Kidney glomerular epithelial cell (primary cell): ENCODE data around the gene CACNA2D1.

ENCODE experiments used
- DNase-seq: peaks from one replicate; lab custom pipeline; 2025; lab: John Stamatoyannopoulos, UW

The CACNA2D1 gene

DNA sequence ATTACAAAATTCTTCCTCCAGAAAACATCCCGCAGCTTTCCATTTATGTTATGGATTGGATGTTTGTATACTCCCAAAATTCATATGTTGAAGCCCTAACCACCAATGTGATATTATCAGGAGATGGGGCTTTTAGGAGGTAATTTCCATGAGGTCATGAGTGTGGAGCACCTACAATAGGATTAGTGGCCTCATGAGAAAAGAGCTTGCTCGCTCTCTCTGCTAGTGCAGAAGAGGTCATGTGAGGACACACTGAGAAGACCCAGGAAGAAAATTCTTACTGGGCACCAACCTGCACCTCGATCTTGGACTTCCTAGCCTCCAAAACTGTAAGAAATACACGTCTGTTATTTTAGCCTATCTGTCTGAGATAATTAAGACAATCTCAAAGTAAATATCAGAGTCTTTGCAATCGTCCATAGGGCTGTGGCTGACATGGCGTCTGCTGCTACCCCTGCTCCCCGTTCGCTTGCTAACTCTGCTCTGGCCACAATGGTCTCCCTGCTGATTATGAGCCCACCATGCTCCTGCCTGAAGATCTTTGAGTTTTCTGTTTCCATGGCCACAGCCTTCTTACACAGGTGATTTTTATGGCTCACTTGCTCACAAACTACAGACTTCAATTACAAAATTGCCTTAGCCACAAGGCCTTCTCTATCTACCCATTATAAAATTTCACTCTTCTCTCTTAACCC, 333.3 kb downstream of the CACNA2D1 start:
- DNase-seq, result no peak

DNA sequence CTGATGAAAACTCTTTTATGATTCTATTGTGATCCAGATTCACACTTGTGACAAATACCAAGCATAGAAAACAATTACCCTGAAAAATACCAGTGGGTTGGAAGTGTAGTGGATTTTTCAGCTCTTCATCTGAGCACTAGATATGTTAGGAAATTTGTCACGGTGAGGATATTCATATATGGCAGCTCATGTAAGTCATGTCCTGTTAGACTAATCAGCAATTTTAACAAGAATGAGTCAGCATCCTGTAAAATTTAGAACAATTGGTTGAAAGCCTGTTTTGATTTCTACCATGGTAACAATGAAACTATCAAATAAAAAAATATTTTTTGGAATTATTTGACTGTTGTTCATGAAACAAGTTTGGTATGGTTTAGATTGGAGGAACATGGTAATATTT, 334.3 kb downstream of the CACNA2D1 start:
- DNase-seq, result no peak

DNA sequence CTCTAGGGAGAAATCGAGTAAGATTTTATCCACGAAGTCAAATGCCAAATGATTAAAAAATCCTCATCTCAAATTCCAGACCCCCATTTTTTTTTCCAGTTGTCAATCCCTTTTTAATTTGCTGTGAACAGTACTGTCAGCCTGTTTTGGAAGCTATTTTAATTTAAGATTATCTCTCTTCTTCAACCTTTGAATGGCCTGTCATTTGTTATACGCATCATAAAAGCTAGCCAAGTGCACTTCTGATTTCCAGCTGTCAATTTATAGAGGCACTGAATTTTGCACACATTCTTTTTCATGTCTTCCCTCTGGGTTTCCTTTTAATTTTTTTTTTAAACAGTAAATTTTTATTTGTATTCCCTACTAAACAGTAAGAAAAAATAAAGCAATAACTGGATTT, 337.4 kb downstream of the CACNA2D1 start:
- no peak for DNase-seq

- no peak for DNase-seq
Observed at GRCh38 chr7:82105463-82105862, 338.1 kb downstream of the CACNA2D1 start.

- no peak for DNase-seq
Observed at GRCh38 chr7:82098414-82098813, 345.2 kb downstream of the CACNA2D1 start.

DNA sequence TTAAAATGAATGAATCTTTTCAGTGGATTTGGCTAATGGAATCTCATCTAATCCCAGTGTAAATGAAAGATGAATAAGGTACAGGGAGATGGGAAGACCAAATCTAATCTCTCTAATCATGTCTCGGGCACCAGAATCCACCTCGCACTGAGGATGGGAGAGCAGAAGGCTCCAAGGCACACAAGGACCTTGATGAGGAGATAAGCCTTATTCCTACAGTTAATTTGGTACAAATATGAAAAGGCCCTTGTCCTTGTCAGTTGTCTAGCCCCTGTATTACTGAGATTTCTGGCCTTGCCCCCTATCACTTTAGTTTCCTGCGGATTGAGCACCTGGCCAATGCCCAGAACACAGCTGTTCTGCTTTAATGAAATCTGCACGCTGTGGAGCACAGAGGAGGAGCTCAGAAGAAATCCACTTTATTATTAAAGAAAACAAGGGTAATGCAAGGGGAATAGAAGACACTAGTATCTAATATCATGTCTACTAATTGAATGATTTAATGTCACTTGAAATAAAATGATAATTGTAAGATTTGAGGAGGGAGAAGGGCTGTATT, 352.4 kb downstream of the CACNA2D1 start:
- DNase-seq, result no peak

DNA sequence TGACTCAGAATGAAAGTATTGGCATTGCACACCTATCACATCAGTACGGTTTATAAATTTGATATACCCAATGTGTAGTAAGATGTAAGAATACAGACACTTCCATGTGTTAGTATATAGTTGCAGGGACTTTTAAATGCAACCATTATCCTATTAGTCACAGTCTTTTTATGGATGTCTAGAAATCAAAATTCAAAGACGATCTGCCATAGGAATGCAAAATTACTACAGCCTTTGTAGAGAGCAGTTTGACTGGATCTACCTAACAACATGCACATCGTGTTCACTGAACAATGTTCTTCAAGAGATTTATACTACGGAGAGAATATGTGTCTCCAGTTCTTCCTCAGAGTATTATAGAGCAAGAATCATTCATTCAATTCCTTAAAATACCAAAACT, 356.5 kb downstream of the CACNA2D1 start:
- DNase-seq, result no peak

- DNase-seq, result no peak
Observed at GRCh38 chr7:82085116-82085515, 358.5 kb downstream of the CACNA2D1 start.

DNA sequence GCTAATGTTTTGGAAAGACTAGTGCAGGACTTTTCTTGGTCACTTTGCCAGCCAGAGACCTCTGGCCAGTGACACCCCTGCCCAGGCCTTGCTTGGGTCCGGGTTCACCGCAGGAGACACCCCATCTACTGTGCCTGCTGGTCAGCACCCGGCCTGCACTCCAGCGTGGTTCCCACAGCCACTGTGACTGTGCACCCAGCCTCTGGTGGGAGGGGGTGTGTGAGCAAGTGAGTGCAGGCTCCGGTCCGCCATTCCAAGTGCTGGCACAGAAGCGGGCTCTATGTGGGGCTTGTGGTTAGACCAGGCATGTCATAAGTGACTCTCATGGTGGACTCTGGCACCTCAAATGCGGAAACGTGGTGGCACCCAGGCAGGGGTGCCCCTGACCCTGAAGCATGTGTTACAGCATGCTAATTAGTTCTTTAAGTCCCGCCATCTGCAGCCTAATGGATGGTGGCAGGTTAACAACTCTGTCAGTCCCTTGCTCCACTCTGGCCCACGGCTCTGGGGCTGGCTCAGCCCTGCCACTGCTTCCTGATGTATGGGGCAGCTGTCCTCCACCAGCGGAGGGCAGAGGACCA, 361.8 kb downstream of the CACNA2D1 start:
- no peak for DNase-seq

DNA sequence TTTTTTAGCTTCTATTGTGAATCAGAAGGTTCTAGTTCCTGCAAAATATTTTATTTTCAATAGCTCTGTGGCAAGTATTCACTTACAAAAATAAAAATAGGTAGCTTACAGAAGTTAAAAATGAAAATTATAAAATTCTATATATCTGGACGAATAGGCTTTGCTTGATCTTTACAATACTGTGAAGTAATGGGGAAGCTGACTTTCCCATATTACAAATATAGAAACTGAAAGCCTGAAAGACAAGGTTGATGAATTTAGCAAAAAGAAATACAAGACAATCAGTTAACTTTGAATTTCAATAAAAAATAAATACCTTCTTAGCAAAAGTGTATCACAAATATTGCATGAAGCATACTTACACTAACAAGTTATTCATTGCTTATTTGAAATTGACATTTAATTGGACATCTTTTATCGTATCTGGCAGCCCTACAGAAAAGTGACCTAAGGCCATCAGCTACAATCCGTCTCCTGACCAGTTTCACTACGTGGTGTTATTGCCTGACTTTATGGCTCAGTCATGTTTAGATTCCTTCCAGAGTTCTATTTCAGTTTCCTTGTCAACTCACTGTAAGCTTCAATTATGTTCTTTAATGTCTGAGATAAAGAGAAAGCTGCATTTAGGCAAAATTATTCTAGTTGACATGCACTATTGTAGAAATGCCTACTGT, 363.2 kb downstream of the CACNA2D1 start:
- no peak for DNase-seq

DNA sequence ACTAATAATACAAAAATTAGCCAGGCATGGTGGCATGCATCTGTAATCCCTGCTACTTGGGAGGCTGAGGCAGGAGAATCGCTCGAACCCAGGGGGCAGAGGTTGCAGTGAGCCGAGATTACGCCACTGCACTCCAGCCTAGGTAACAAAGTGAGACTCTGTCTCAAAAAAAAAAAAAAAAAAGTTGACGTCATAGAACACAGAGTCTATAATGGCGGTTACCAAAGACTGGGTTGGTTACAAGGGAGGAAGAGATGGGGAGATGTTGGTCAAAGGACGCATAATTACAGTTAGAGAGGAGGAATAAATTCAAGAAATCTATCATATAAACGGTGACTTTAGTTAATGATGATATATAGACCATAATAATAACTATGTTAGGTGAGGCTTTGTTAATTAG, 364.1 kb downstream of the CACNA2D1 start:
- no peak for DNase-seq

DNA sequence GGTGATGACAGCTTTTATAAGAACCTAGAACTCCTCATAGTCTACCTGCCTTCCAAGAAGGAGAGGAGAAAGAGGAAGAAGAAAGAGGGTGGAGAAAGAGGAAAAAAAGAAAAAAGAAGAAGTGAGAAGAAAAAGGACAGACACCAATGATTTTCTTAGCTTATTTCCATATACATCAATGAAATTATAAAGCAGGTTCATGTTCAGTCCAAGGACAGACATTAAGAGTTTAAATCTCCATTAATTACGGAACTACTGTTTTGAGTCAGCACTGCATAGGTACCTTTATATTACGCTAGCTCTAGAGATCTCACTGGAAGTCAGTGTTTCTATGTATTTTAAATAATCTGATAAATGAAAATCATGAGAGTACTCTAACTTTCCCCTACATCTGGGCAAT, 364.8 kb downstream of the CACNA2D1 start:
- DNase-seq, result no peak

DNA sequence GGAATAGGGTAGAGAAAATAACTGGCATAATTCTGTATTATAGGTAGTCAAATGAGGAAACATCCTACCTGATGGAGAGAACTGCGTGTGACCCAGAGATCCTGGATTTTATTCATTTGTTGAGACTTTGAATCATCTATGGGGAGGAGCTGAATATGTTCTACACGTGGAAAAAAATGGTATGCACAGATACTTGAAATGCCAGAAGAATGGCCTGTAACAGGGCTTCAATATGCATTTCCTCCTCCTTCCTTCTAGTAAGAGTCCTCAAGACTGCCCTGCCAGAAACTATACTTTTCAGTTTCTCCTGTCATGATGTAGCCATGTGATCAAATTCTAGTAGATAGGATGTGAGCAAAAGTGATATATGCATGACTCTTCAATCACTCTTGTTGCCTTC, 372.1 kb downstream of the CACNA2D1 start:
- no peak for DNase-seq

DNA sequence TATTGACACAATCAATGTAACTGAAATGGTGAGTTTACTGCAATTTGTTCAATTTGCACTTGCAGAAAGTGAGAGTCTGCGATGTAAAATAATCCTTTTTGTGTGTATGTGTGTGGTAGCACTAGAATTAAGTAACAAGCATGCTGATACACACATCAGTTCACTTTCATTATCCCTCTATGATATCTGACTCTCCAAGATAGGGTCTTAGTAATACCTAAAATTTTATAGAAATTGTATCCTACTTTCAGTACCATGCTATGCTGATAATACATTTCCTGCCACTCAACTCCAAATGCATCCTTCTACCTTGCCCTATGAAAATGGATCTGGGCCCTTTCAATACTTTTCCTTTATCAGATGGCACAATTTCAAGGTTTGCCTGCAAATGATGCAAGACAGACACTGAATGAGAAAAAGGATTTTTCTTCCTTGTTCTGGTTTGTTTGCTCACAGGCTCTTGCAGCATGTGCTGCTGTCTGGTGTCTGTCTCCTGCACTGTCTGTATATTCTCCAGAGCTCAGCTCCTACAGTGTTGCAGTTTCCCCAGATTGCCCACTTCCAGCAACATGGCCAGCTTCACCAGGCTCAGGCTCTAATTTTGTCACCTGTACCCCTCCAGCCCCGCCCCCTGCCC, 375.8 kb downstream of the CACNA2D1 start:
- no peak for DNase-seq

GRCh38 chr7:82057476-82057875, 386.1 kb downstream of the CACNA2D1 start:
- DNase-seq, result no peak

GRCh38 chr7:82056282-82056681, 387.3 kb downstream of the CACNA2D1 start:
- DNase-seq, result no peak

DNA sequence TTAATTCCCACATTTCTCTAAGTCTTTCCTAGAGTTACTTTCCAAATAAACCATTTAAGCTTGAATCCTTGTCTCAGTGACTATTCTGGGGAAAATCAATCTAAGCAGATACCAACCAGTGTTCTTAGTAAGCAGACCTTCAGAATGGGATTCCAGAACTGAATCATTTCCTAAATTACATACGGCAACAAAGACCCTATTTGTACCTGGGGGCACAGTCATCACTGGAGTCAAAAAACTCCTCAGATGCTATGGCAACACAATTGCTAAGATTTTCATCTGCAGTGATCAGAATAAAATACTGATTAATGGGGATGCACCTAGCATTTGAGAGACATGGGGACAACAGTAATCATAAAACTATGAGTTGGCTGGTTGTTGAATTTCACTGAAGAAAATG, 389.0 kb downstream of the CACNA2D1 start:
- no peak for DNase-seq

DNA sequence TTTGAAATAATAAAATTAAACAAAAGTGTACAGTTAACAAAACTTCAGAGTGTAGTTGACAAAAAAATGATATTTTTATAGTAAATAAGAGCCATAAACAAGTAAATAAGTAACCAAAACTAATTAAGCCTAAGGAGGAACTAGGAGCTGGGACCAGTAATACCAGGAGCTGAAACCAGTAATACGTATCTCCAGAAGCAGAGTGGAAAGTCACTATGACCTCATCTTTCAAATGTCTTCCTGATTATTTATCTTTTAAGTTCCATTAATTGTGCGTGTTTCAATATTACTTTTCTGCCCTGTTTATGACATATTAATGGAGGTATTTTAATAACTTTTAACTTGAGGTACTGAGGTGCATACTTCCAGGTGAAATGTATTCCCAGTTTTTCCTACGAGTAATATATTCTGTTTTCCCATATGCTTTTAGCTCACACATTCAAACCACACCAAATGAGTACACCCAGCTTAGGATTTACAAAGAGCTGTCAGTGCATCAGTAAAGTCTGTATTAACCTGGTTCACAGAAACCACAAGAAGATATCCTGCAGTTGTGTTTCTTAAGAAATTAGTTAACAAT, 390.0 kb downstream of the CACNA2D1 start:
- no peak for DNase-seq

DNA sequence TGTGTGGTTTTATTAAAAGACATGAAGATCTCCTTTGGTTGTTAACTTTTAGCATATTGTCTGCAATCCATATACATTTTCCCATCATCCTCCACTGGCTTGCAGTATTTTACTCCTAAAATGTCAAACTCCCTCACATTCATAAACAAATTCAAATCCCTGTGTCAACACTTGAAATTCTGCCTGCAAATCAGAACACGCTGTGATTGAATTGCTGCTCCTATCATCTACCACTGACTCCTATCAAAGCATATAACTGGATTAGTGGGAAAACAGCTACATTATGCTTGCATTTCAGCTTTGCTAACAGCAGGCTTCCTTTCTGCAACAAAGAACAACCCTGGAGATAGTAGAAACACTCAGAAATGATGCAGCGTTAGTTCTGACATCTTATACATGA, 392.0 kb downstream of the CACNA2D1 start:
- no peak for DNase-seq

DNA sequence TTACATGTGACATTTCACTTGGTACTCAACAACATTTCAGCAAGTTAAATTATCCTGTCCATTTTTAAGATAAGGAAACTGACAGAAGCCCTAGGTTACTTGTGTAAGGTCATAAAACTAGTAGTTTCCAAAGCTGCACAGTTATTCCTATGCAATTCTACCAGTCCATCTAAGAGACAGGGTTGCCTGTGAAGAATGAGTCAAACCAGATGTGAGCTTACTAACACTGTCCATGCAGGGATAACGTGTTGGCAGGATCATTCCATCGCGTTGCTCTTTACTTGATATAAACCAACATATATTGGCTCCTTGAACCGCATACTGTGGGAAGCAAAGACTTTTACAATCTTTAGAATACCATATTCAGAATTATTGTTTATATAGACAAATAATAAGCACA, 392.8 kb downstream of the CACNA2D1 start:
- no peak for DNase-seq

- peak; percentile 85 for DNase-seq
Observed at GRCh38 chr7:82049891-82050533, 393.6 kb downstream of the CACNA2D1 start.

DNA sequence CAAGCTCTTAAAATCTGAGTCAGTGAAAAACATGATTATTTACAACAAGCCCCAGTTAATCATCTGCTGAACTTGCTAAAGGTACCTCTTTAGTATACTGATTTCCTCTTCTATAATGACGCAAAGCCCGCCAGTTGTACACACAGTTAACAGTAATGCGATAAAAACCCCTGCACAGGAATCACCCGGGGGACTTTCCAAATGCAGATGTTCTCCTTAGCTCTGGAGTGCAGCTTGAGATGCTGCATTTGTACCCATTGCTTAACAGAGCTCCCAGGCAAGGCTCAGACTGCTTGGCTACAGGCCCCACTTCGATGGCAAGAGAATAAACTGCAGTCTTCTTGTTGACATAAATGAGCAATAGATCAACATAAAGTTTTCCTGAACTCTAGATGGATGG, 394.1 kb downstream of the CACNA2D1 start:
- DNase-seq, result no peak
